ENCODE data around the gene DDX1. TPM values are rescaled to one million over a fixed set of nuclear protein-coding genes. Genes with fewer than 3 reads are reported as not detected.

The DDX1 gene
- total RNA-seq, 4 donors from 2014 or later, result 63.0 to 85.6 (median 75.2) TPM

GRCh38 chr2:15594291-15595256 lies 2.9 kb downstream of the DDX1 start:
- DNase-seq, result no peak
- intact Hi-C loops (cut with DNase I), result no loop called here
- Histone ChIP-seq H3K27ac (no peak overlapping the region), H3K36me3 (peaks cover 28 to 37% of the 10 kb centered on the region in 2 donors), H3K4me3 (replicated peaks in 1 of 3) (no peak overlapping the region), H3K4me1 (peaks cover 4 to 9% of the 10 kb centered on the region in 2 donors), H3K9me3 (no peaks in the 10 kb centered on the region), H3K27me3 (no peaks in the 10 kb centered on the region)
- WGBS, 2 donors, result 83 to 87% methylated on average over 5 of the region's 5 CpGs
- TF ChIP-seq POLR2A (IDR thresholded peaks at IDR 0.05) (no peak), CTCF (IDR thresholded peaks at IDR 0.05) (no peak)

- Histone ChIP-seq H3K4me1 (peaks cover 4 to 9% of the 10 kb centered on the region in 2 donors), H3K27me3 (no peaks in the 10 kb centered on the region), H3K9me3 (no peaks in the 10 kb centered on the region), H3K36me3 (peaks cover 37 to 46% of the 10 kb centered on the region in 2 donors), H3K27ac (no peak overlapping the region), H3K4me3 (replicated peaks in 1 of 3) (no peak overlapping the region)
- DNase-seq, result no peak
- intact Hi-C loops (cut with DNase I), result no loop called here
- WGBS, 2 donors, result 95 to 96% methylated on average over 6 of the region's 6 CpGs
- no peak for TF ChIP-seq CTCF (IDR thresholded peaks at IDR 0.05)
- no peak for TF ChIP-seq POLR2A (IDR thresholded peaks at IDR 0.05)
Measured at GRCh38 chr2:15595342-15595905, 3.8 kb downstream of the DDX1 start.

GRCh38 chr2:15595936-15596335 lies 4.3 kb downstream of the DDX1 start:
- Histone ChIP-seq H3K4me1 (peaks cover 4 to 7% of the 10 kb centered on the region in 2 donors), H3K27me3 (no peaks in the 10 kb centered on the region), H3K36me3 (peaks cover 41 to 51% of the 10 kb centered on the region in 2 donors), H3K4me3 (replicated peaks in 1 of 3) (no peak overlapping the region), H3K9me3 (no peaks in the 10 kb centered on the region), H3K27ac (no peak overlapping the region)
- no peak for TF ChIP-seq POLR2A (IDR thresholded peaks at IDR 0.05)
- TF ChIP-seq CTCF (IDR thresholded peaks at IDR 0.05), result no peak
- DNase-seq, result no peak
- WGBS, 2 donors, result 97% methylated on average over 4 of the region's 4 CpGs
- intact Hi-C loops (cut with DNase I), result no loop called here

- H3K4me1 ChIP-seq, result peaks cover 4% of the 10 kb centered on the region in 2 donors
- no peaks in the 10 kb centered on the region for H3K27me3 ChIP-seq
- TF ChIP-seq POLR2A (IDR thresholded peaks at IDR 0.05) (no peak), CTCF (IDR thresholded peaks at IDR 0.05) (no peak)
- no peak overlapping the region for H3K27ac ChIP-seq
- intact Hi-C loops (cut with DNase I), result no loop called here
- WGBS, 2 donors, result 89 to 93% methylated on average over 2 of the region's 2 CpGs
- peaks cover 45 to 55% of the 10 kb centered on the region in 2 donors for H3K36me3 ChIP-seq
- no peak overlapping the region for H3K4me3 ChIP-seq (replicated peaks in 1 of 3)
- H3K9me3 ChIP-seq, result no peaks in the 10 kb centered on the region
- DNase-seq, result no peak
Measured at GRCh38 chr2:15596350-15596749, 4.7 kb downstream of the DDX1 start.

GRCh38 chr2:15596968-15597367 lies 5.3 kb downstream of the DDX1 start:
- H3K36me3 ChIP-seq, result peaks cover 51 to 60% of the 10 kb centered on the region in 2 donors
- no peak overlapping the region for H3K27ac ChIP-seq
- no peak overlapping the region for H3K4me3 ChIP-seq (replicated peaks in 1 of 3)
- H3K9me3 ChIP-seq, result no peaks in the 10 kb centered on the region
- 93 to 94% methylated on average over 4 of the region's 4 CpGs for WGBS, 2 donors
- DNase-seq, result no peak
- TF ChIP-seq POLR2A (IDR thresholded peaks at IDR 0.05) (no peak), CTCF (IDR thresholded peaks at IDR 0.05) (no peak)
- no peaks in the 10 kb centered on the region for H3K27me3 ChIP-seq
- intact Hi-C loops (cut with DNase I), result no loop called here
- H3K4me1 ChIP-seq, result peaks cover 4% of the 10 kb centered on the region in 2 donors
